ENCODE results near the gene MSH3.
"Not testable (repeated sequence)": the region's sequence is repeated elsewhere in the genome, so short reads cannot be mapped to it uniquely, and the experiment has no call there.

DNA sequence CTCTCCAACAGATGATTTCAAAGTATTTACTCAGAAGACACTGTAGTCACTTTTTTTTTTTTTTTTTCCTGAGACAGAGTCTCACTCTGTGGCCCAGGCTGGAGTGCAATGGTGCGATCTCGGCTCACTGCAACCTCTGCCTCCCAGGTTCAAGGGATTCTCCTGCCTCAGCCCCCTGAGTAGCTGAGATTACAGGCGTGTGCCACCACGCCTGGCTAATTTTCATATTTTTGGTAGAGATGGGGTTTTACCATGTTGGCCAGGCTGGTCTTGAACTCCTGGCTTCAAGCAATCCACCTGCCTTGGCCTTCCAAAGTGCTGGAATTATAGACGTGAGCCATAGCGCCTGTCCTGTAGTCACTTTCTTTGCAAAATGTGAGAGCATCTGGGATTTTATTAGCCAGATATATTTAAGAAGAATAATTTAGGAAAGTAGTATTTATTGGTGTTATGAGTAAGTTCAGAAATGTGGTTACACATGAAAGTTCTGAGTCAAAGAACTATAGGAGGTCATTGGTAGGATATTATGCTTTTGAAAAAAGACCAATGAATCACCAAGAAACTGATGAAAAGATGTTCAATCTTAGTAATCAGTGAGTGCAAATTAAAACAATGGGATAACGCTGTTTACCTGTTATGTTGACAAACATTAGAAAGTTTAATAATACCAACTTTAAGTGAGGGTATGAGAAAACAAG, 135.0 kb downstream of the MSH3 start:
- not testable (repeated sequence) for TF ChIP-seq EZH2 (IDR thresholded peaks at IDR 0.05; ENCODE audit: insufficient read depth, low read length); CTCF (IDR thresholded peaks at IDR 0.05; ENCODE audit: insufficient read depth, low read depth, low read length)
